ENCODE data around the gene MLF1. TPM values are rescaled to one million over a fixed set of nuclear protein-coding genes. Genes with fewer than 3 reads are reported as not detected.

Gene MLF1
- polyA plus RNA-seq, 3 donors, result 0.17 to 0.43 (median 0.41) TPM

DNA sequence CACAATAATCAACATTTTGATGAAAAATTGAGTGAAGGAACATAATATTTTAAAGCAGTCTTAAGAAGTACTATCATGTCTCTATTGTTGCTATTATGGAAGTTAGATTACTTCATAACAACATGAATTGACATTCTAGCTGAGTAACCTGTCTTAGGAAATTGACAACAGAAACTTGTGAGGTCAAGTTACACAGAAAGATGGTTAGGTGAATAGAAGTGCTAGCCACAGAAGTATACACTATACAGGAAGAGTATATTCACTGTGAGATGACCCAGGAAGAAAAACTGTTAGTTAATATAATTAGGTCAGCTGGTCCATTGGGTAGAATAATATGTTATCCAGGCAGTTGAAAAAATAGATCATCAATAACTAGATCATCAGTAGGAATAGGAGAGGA, 31.2 kb downstream of the MLF1 start:
- H2AFZ ChIP-seq (ENCODE audit: insufficient read depth, low read depth, low read length, poor library complexity, severe bottlenecking), result no peak overlapping the region
- intact Hi-C loops (cut with micrococcal nuclease), result no loop called here
- no peaks in the 10 kb centered on the region for H3K9me3 ChIP-seq (replicated peaks in 1 of 2; ENCODE audit: control insufficient read depth in 1 of 2, insufficient read depth in 1 of 2, low read length in 2 of 2)
- H3K27me3 Mint-ChIP-seq (ENCODE audit: low read depth in 3 of 3), result peaks cover 0 to 3% (median 0%) of the 10 kb centered on the region in 3 donors
- no peaks in the 10 kb centered on the region for H3K36me3 Mint-ChIP-seq
- H3K9ac ChIP-seq (ENCODE audit: insufficient read depth, low read length, poor library complexity, severe bottlenecking), result no peak overlapping the region
- no peaks in the 10 kb centered on the region for H3K4me1 ChIP-seq (ENCODE audit: control insufficient read depth in 1 of 2, insufficient read depth in 2 of 2, low read length in 2 of 2)
- TF ChIP-seq CTCF (IDR thresholded peaks at IDR 0.05), result no peak
- no peaks in the 10 kb centered on the region for H4K20me1 ChIP-seq (ENCODE audit: insufficient read depth, low read length)
- no peaks in the 10 kb centered on the region for H3K79me2 ChIP-seq (ENCODE audit: insufficient read depth, low read length)
- peaks cover 0 to 4% (median 0%) of the 10 kb centered on the region in 7 donors for H3K9me3 Mint-ChIP-seq
- no peaks in the 10 kb centered on the region for H3K4me1 Mint-ChIP-seq
- H3K36me3 ChIP-seq (replicated peaks in 1 of 2; ENCODE audit: control insufficient read depth in 1 of 2, insufficient read depth in 2 of 2, low read length in 2 of 2), result no peaks in the 10 kb centered on the region
- no peak overlapping the region for H3K4me3 Mint-ChIP-seq
- no peak overlapping the region for H3K4me2 ChIP-seq (replicated peaks; ENCODE audit: extremely low read depth, low read length, poor library complexity, severe bottlenecking)
- no peak overlapping the region for H3K27ac Mint-ChIP-seq
- no peak overlapping the region for H3K27ac ChIP-seq (ENCODE audit: low read depth in 1 of 2, low read length in 2 of 2)
- no peaks in the 10 kb centered on the region for H3K27me3 ChIP-seq (ENCODE audit: control insufficient read depth in 2 of 2, insufficient read depth in 2 of 2, low read length in 2 of 2)
- H3K4me3 ChIP-seq (replicated peaks in 1 of 3; ENCODE audit: low read depth in 2 of 3, low read length in 3 of 3), result no peak overlapping the region
- no peak for DNase-seq

GRCh38 chr3:158617982-158618875, 47.2 kb downstream of the MLF1 start:
- Histone ChIP-seq H3K36me3 (replicated peaks in 1 of 2; ENCODE audit: control insufficient read depth in 1 of 2, insufficient read depth in 2 of 2, low read length in 2 of 2) (no peaks in the 10 kb centered on the region), H3K9me3 (replicated peaks in 1 of 2; ENCODE audit: control insufficient read depth in 1 of 2, insufficient read depth in 1 of 2, low read length in 2 of 2) (peaks cover 24 to 30% of the 10 kb centered on the region in 2 donors), H3K9ac (ENCODE audit: insufficient read depth, low read length, poor library complexity, severe bottlenecking) (no peak overlapping the region), H4K20me1 (ENCODE audit: insufficient read depth, low read length) (no peaks in the 10 kb centered on the region), H3K4me2 (replicated peaks; ENCODE audit: extremely low read depth, low read length, poor library complexity, severe bottlenecking) (no peak overlapping the region), H3K4me1 (ENCODE audit: control insufficient read depth in 1 of 2, insufficient read depth in 2 of 2, low read length in 2 of 2) (no peaks in the 10 kb centered on the region), H3K4me3 (replicated peaks in 1 of 3; ENCODE audit: low read depth in 2 of 3, low read length in 3 of 3) (no peak overlapping the region), H3K27me3 (ENCODE audit: control insufficient read depth in 2 of 2, insufficient read depth in 2 of 2, low read length in 2 of 2) (no peaks in the 10 kb centered on the region), H3K79me2 (ENCODE audit: insufficient read depth, low read length) (no peaks in the 10 kb centered on the region), H3K27ac (ENCODE audit: low read depth in 1 of 2, low read length in 2 of 2) (no peak overlapping the region), H2AFZ (ENCODE audit: insufficient read depth, low read depth, low read length, poor library complexity, severe bottlenecking) (no peak overlapping the region)
- intact Hi-C loops (cut with micrococcal nuclease), result no loop called here
- Mint-ChIP-seq H3K36me3 (no peaks in the 10 kb centered on the region), H3K9me3 (peaks cover 7 to 50% (median 28%) of the 10 kb centered on the region in 7 donors), H3K27ac (no peak overlapping the region), H3K4me1 (no peaks in the 10 kb centered on the region), H3K4me3 (no peak overlapping the region), H3K27me3 (ENCODE audit: low read depth in 3 of 3) (peaks cover 0 to 2% (median 1%) of the 10 kb centered on the region in 3 donors)
- TF ChIP-seq CTCF (IDR thresholded peaks at IDR 0.05), result no peak
- WGBS (ENCODE audit: insufficient coverage), result no CpG with 5 or more reads among the region's 1 CpG
- no peak for DNase-seq

All from CD14-positive monocyte (primary cell).